HEK293 (cell line): Measurements from ENCODE around the gene OR1K1.

Source experiments
- CTCF ChIA-PET: fragments of 350-600 bp; formaldehyde crosslinking; extraction: SDS; loops from one replicate; lab custom pipeline; 2021; ENCODE audit warnings: antibody characterized with exemption; lab: Yijun Ruan, JAX
- POLR2A ChIA-PET: fragments of 300-600 bp; formaldehyde crosslinking; extraction: SDS; loops from one replicate; lab custom pipeline; 2020; ENCODE audit warnings: antibody characterized with exemption, inconsistent platforms; lab: Yijun Ruan, JAX
- H3K27ac ChIP-seq: fragments of 200-500 bp; sonication (Bioruptor generic); 2 replicates; pipeline ENCODE4 v1.5.1; 2014; ENCODE audit warnings: low read depth, low read length, control low read depth, inconsistent platforms; ENCODE audit errors: extremely low read depth
- H3K36me3 ChIP-seq, 2 experiments: fragments of 200-500 bp in 1 of 2; sonication (Bioruptor generic) in 1 of 2; 1 replicate in 1 of 2; 2 replicates in 1 of 2; pipeline ENCODE4 v1.5.1; 2014 to 2017; ENCODE audit warnings: inconsistent platforms in 2 of 2, low read length in 2 of 2; ENCODE audit not compliant: control insufficient read depth in 2 of 2, insufficient read depth in 1 of 2
- H3K4me1 ChIP-seq: fragments of 200-500 bp; sonication (Bioruptor generic); 2 replicates; pipeline ENCODE4 v1.5.1; 2014; ENCODE audit warnings: mild to moderate bottlenecking, low read length, inconsistent platforms; ENCODE audit not compliant: control insufficient read depth, insufficient read depth
- H3K4me3 ChIP-seq: 2 replicates; pipeline ENCODE4 v1.5.1; 2011; ENCODE audit warnings: low read depth, mild to moderate bottlenecking, control low read depth, low read length, moderate library complexity
- H3K9me3 ChIP-seq: fragments of 200-500 bp; sonication (Bioruptor generic); 2 replicates; pipeline ENCODE4 v1.5.1; 2014; ENCODE audit warnings: low read depth, low read length, inconsistent platforms; ENCODE audit not compliant: control insufficient read depth, insufficient read depth
- GLI2 ChIP-seq: fragments of 450-650 bp; formaldehyde crosslinking; IDR thresholded peaks from 2 replicates; pipeline ENCODE4; 2017; ENCODE audit warnings: missing biosample characterization, missing genetic modification characterization, low read depth, borderline replicate concordance
- KLF7 ChIP-seq: fragments of 450-650 bp; formaldehyde crosslinking; IDR thresholded peaks from 2 replicates; pipeline ENCODE4 v1.5.1; 2016; ENCODE audit warnings: missing biosample characterization, missing genetic modification characterization, borderline replicate concordance
- MZF1 ChIP-seq: fragments of 450-650 bp; formaldehyde crosslinking; IDR thresholded peaks from 2 replicates; pipeline ENCODE4 v1.5.1; 2017; ENCODE audit warnings: missing biosample characterization, missing genetic modification characterization, borderline replicate concordance
- SCRT1 ChIP-seq: fragments of 450-650 bp; formaldehyde crosslinking; IDR thresholded peaks from 2 replicates; pipeline ENCODE4 v1.5.1; 2016; ENCODE audit warnings: missing biosample characterization, missing genetic modification characterization, borderline replicate concordance
- ZNF114 ChIP-seq: fragments of 450-650 bp; formaldehyde crosslinking; IDR thresholded peaks from 2 replicates; pipeline ENCODE4 v1.5.0; 2017; ENCODE audit warnings: missing biosample characterization, missing genetic modification characterization
- ZNF157 ChIP-seq: fragments of 450-650 bp; formaldehyde crosslinking; IDR thresholded peaks from 2 replicates; pipeline ENCODE4 v1.5.1; 2016; ENCODE audit warnings: missing biosample characterization, missing genetic modification characterization
- ZNF23 ChIP-seq: fragments of 450-650 bp; formaldehyde crosslinking; IDR thresholded peaks from 2 replicates; pipeline ENCODE4 v1.5.1; 2016; ENCODE audit warnings: missing biosample characterization, missing genetic modification characterization, borderline replicate concordance
- ZNF324 ChIP-seq: fragments of 450-650 bp; formaldehyde crosslinking; IDR thresholded peaks from 2 replicates; pipeline ENCODE4 v1.5.1; 2016; ENCODE audit warnings: missing biosample characterization, missing genetic modification characterization
- ZNF366 ChIP-seq: fragments of 450-650 bp; formaldehyde crosslinking; conservative IDR thresholded peaks from 2 replicates; pipeline ENCODE4 v1.5.1; 2016; ENCODE audit warnings: missing biosample characterization, missing genetic modification characterization
- ZNF416 ChIP-seq: fragments of 450-650 bp; formaldehyde crosslinking; IDR thresholded peaks from 2 replicates; pipeline ENCODE4 v1.5.1; 2016; ENCODE audit warnings: missing biosample characterization, missing genetic modification characterization
- ZNF521 ChIP-seq: fragments of 450-650 bp; formaldehyde crosslinking; IDR thresholded peaks from 2 replicates; pipeline ENCODE4 v1.5.1; 2017; ENCODE audit warnings: missing biosample characterization, mild to moderate bottlenecking, missing genetic modification characterization
- ZNF558 ChIP-seq: fragments of 450-650 bp; formaldehyde crosslinking; IDR thresholded peaks from 2 replicates; pipeline ENCODE4 v1.5.1; 2016; ENCODE audit warnings: missing biosample characterization, missing genetic modification characterization
- ZNF600 ChIP-seq: fragments of 450-650 bp; formaldehyde crosslinking; IDR thresholded peaks from 2 replicates; pipeline ENCODE4 v1.5.1; 2016; ENCODE audit warnings: missing biosample characterization, missing genetic modification characterization
- ZNF621 ChIP-seq: fragments of 450-650 bp; formaldehyde crosslinking; IDR thresholded peaks from 2 replicates; pipeline ENCODE4 v1.5.1; 2017; ENCODE audit warnings: missing biosample characterization, missing genetic modification characterization
- ZNF701 ChIP-seq: fragments of 450-650 bp; formaldehyde crosslinking; IDR thresholded peaks from 2 replicates; pipeline ENCODE4 v1.5.1; 2016; ENCODE audit warnings: missing biosample characterization, missing genetic modification characterization
- ZNF776 ChIP-seq: fragments of 450-650 bp; formaldehyde crosslinking; IDR thresholded peaks from 2 replicates; pipeline ENCODE4 v1.5.0; 2017; ENCODE audit warnings: missing biosample characterization, missing genetic modification characterization, borderline replicate concordance
- ZSCAN23 ChIP-seq: fragments of 450-650 bp; formaldehyde crosslinking; IDR thresholded peaks from 2 replicates; pipeline ENCODE4 v1.5.1; 2016; ENCODE audit warnings: missing biosample characterization, missing genetic modification characterization
- ZSCAN30 ChIP-seq: fragments of 450-650 bp; IDR thresholded peaks from 2 replicates; pipeline ENCODE4 v1.5.1; 2018; ENCODE audit warnings: missing biosample characterization, mild to moderate bottlenecking, missing genetic modification characterization, moderate library complexity
- TF ChIP-seq, protein P1 (sequence below): fragments of 450-650 bp; formaldehyde crosslinking; IDR thresholded peaks from 2 replicates; pipeline ENCODE4 v1.5.1; 2016; ENCODE audit warnings: missing biosample characterization, missing genetic modification characterization

OR1K1 gene

GRCh38 chr9:122777052-122777451, 22.9 kb upstream of the OR1K1 start:
- TF ChIP-seq ZNF23 = no peak
- no peak for TF ChIP-seq SCRT1 (tag by site-specific recombination)
- no peak for TF ChIP-seq MZF1 (tag by site-specific recombination)
- TF ChIP-seq ZNF701 = no peak
- TF ChIP-seq KLF7 = no peak
- TF ChIP-seq ZNF776 = no peak
- no peak overlapping the region for H3K27ac ChIP-seq
- H3K9me3 ChIP-seq = no peaks in the 10 kb centered on the region
- no peaks in the 10 kb centered on the region for H3K36me3 ChIP-seq
- ChIA-PET CTCF (interaction anchor here (0.6 to 2.0 kb wide), 3 partner anchors 33 to 619 kb away, joined by 3 to 7 read pairs (median 4); no protein-coding TSS in a partner anchor), POLR2A (interaction anchor here (0.7 kb wide), 1 partner anchor 36 kb away, joined by 3 read pairs; no protein-coding TSS in a partner anchor)
- H3K4me3 ChIP-seq = no peak overlapping the region
- H3K4me1 ChIP-seq = no peaks in the 10 kb centered on the region

GRCh38 chr9:122777935-122778627, 21.8 kb upstream of the OR1K1 start:
- Histone ChIP-seq H3K36me3 (no peaks in the 10 kb centered on the region), H3K9me3 (no peaks in the 10 kb centered on the region), H3K4me3 (no peak overlapping the region), H3K4me1 (no peaks in the 10 kb centered on the region)
- TF ChIP-seq ZNF324 (no peak), ZNF621 (tag by site-specific recombination) (no peak), ZNF600 (tag by site-specific recombination) (no peak), GLI2 (tag by site-specific recombination) (no peak)
- TF ChIP-seq, protein P1, sequence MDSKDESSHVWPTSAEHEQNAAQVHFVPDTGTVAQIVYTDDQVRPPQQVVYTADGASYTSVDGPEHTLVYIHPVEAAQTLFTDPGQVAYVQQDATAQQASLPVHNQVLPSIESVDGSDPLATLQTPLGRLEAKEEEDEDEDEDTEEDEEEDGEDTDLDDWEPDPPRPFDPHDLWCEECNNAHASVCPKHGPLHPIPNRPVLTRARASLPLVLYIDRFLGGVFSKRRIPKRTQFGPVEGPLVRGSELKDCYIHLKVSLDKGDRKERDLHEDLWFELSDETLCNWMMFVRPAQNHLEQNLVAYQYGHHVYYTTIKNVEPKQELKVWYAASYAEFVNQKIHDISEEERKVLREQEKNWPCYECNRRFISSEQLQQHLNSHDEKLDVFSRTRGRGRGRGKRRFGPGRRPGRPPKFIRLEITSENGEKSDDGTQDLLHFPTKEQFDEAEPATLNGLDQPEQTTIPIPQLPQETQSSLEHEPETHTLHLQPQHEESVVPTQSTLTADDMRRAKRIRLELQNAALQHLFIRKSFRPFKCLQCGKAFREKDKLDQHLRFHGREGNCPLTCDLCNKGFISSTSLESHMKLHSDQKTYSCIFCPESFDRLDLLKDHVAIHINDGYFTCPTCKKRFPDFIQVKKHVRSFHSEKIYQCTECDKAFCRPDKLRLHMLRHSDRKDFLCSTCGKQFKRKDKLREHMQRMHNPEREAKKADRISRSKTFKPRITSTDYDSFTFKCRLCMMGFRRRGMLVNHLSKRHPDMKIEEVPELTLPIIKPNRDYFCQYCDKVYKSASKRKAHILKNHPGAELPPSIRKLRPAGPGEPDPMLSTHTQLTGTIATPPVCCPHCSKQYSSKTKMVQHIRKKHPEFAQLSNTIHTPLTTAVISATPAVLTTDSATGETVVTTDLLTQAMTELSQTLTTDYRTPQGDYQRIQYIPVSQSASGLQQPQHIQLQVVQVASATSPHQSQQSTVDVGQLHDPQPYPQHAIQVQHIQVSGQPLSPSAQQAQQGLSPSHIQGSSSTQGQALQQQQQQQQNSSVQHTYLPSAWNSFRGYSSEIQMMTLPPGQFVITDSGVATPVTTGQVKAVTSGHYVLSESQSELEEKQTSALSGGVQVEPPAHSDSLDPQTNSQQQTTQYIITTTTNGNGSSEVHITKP (tag by site-specific recombination) = peak; percentile 76
- TF ChIP-seq, all 188 proteins: peak for 1
- CTCF ChIA-PET = interaction anchor here (1.0 to 2.0 kb wide), 3 partner anchors 30 to 679 kb away, joined by 4 to 7 read pairs (median 5); no protein-coding TSS in a partner anchor
- POLR2A ChIA-PET = no interaction called here
- H3K27ac ChIP-seq = no peak overlapping the region

GRCh38 chr9:122779181-122779580, 20.7 kb upstream of the OR1K1 start:
- no peaks in the 10 kb centered on the region for H3K36me3 ChIP-seq
- ChIA-PET CTCF (interaction anchor here (1.0 to 2.0 kb wide), 4 partner anchors 29 to 680 kb away, joined by 3 to 7 read pairs (median 4); no protein-coding TSS in a partner anchor), POLR2A (interaction anchor here (0.6 kb wide), 1 partner anchor 20 kb away, joined by 3 read pairs; no protein-coding TSS in a partner anchor)
- H3K27ac ChIP-seq = no peak overlapping the region
- H3K4me1 ChIP-seq = no peaks in the 10 kb centered on the region
- no peak overlapping the region for H3K4me3 ChIP-seq
- no peaks in the 10 kb centered on the region for H3K9me3 ChIP-seq
- TF ChIP-seq ZNF416 (no peak), ZNF521 (tag by site-specific recombination) (no peak), ZNF558 (tag by site-specific recombination) (no peak), ZSCAN30 (tag by site-specific recombination) (no peak), ZNF114 (no peak), ZSCAN23 (no peak), ZNF366 (no peak), ZNF157 (no peak)
- TF ChIP-seq, protein P1 (tag by site-specific recombination) = no peak
